ENCODE measurements around the gene TMCO4.

The TMCO4 gene

DNA sequence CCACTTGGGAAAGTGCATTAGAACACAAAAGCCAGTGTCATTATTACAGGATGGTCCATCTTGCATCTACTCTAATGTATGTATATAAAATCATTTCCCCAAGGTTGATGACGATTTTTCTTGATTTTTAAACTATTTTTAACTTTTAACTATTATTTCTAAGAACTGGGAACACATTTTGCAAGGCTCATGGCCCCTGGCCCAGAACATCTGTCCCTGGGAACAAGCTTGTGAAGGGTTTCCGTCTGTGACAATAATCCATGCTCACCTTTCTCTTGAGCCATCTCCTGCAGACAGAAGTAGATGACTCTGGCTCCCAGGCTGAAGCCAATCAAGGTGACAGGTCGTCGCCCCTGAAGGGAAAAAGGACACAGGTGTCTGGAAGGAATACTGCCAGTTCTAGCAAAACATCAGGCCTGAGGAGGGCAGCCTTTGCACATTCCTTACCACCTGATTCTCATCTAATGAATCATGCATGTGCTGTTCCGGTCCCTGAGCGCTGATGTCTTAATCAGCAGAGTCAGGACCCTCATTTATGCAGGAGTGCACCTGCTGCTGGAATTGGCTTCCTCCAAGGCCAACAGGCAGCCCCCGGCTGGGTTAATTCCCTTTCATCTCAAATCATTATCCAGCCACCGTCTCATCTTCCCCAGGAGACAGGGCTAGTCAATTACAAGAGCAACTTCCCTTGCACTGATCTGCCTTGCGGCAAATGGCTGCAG, 62.5 kb downstream of the TMCO4 start:
- TF ChIP-seq, protein P1, sequence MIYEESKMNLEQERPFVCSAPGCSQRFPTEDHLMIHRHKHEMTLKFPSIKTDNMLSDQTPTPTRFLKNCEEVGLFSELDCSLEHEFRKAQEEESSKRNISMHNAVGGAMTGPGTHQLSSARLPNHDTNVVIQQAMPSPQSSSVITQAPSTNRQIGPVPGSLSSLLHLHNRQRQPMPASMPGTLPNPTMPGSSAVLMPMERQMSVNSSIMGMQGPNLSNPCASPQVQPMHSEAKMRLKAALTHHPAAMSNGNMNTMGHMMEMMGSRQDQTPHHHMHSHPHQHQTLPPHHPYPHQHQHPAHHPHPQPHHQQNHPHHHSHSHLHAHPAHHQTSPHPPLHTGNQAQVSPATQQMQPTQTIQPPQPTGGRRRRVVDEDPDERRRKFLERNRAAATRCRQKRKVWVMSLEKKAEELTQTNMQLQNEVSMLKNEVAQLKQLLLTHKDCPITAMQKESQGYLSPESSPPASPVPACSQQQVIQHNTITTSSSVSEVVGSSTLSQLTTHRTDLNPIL (CRISPR knock-in tag; IDR thresholded peaks at IDR 0.05; ENCODE audit: low read depth): no peak
- TF ChIP-seq, protein P2, sequence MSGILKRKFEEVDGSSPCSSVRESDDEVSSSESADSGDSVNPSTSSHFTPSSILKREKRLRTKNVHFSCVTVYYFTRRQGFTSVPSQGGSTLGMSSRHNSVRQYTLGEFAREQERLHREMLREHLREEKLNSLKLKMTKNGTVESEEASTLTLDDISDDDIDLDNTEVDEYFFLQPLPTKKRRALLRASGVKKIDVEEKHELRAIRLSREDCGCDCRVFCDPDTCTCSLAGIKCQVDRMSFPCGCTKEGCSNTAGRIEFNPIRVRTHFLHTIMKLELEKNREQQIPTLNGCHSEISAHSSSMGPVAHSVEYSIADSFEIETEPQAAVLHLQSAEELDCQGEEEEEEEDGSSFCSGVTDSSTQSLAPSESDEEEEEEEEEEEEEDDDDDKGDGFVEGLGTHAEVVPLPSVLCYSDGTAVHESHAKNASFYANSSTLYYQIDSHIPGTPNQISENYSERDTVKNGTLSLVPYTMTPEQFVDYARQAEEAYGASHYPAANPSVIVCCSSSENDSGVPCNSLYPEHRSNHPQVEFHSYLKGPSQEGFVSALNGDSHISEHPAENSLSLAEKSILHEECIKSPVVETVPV (CRISPR knock-in tag; IDR thresholded peaks at IDR 0.05): no peak
- TF ChIP-seq ISL1 (CRISPR knock-in tag; IDR thresholded peaks at IDR 0.05) (no peak), BACH2 (CRISPR knock-in tag; IDR thresholded peaks at IDR 0.05; ENCODE audit: borderline replicate concordance) (no peak), PPARA (CRISPR knock-in tag; IDR thresholded peaks at IDR 0.05; ENCODE audit: borderline replicate concordance) (no peak), CSDC2 (CRISPR knock-in tag; IDR thresholded peaks at IDR 0.05) (no peak), OSR1 (CRISPR knock-in tag; IDR thresholded peaks at IDR 0.05) (no peak), TOX (CRISPR knock-in tag; IDR thresholded peaks at IDR 0.05; ENCODE audit: borderline replicate concordance) (no peak), ZNF70 (CRISPR knock-in tag; IDR thresholded peaks at IDR 0.05) (no peak), ZNF8 (CRISPR knock-in tag; IDR thresholded peaks at IDR 0.05) (no peak), ZFP3 (CRISPR knock-in tag; IDR thresholded peaks at IDR 0.05) (no peak), RARB (CRISPR knock-in tag; IDR thresholded peaks at IDR 0.05) (no peak), TCF4 (CRISPR knock-in tag; IDR thresholded peaks at IDR 0.05; ENCODE audit: borderline replicate concordance) (no peak), ESRRG (CRISPR knock-in tag; IDR thresholded peaks at IDR 0.05) (no peak), GLIS3 (CRISPR knock-in tag; IDR thresholded peaks at IDR 0.05) (no peak), ZC3H10 (CRISPR knock-in tag; IDR thresholded peaks at IDR 0.05) (no peak)
- TF ChIP-seq, protein P3, sequence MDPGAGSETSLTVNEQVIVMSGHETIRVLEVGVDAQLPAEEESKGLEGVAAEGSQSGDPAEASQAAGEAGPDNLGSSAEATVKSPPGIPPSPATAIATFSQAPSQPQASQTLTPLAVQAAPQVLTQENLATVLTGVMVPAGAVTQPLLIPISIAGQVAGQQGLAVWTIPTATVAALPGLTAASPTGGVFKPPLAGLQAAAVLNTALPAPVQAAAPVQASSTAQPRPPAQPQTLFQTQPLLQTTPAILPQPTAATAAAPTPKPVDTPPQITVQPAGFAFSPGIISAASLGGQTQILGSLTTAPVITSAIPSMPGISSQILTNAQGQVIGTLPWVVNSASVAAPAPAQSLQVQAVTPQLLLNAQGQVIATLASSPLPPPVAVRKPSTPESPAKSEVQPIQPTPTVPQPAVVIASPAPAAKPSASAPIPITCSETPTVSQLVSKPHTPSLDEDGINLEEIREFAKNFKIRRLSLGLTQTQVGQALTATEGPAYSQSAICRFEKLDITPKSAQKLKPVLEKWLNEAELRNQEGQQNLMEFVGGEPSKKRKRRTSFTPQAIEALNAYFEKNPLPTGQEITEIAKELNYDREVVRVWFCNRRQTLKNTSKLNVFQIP (CRISPR knock-in tag; IDR thresholded peaks at IDR 0.05; ENCODE audit: borderline replicate concordance, low read depth): no peak
- TF ChIP-seq, protein P4, sequence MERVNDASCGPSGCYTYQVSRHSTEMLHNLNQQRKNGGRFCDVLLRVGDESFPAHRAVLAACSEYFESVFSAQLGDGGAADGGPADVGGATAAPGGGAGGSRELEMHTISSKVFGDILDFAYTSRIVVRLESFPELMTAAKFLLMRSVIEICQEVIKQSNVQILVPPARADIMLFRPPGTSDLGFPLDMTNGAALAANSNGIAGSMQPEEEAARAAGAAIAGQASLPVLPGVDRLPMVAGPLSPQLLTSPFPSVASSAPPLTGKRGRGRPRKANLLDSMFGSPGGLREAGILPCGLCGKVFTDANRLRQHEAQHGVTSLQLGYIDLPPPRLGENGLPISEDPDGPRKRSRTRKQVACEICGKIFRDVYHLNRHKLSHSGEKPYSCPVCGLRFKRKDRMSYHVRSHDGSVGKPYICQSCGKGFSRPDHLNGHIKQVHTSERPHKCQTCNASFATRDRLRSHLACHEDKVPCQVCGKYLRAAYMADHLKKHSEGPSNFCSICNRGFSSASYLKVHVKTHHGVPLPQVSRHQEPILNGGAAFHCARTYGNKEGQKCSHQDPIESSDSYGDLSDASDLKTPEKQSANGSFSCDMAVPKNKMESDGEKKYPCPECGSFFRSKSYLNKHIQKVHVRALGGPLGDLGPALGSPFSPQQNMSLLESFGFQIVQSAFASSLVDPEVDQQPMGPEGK (CRISPR knock-in tag; IDR thresholded peaks at IDR 0.05; ENCODE audit: borderline replicate concordance): no peak
- TF ChIP-seq, protein P5, sequence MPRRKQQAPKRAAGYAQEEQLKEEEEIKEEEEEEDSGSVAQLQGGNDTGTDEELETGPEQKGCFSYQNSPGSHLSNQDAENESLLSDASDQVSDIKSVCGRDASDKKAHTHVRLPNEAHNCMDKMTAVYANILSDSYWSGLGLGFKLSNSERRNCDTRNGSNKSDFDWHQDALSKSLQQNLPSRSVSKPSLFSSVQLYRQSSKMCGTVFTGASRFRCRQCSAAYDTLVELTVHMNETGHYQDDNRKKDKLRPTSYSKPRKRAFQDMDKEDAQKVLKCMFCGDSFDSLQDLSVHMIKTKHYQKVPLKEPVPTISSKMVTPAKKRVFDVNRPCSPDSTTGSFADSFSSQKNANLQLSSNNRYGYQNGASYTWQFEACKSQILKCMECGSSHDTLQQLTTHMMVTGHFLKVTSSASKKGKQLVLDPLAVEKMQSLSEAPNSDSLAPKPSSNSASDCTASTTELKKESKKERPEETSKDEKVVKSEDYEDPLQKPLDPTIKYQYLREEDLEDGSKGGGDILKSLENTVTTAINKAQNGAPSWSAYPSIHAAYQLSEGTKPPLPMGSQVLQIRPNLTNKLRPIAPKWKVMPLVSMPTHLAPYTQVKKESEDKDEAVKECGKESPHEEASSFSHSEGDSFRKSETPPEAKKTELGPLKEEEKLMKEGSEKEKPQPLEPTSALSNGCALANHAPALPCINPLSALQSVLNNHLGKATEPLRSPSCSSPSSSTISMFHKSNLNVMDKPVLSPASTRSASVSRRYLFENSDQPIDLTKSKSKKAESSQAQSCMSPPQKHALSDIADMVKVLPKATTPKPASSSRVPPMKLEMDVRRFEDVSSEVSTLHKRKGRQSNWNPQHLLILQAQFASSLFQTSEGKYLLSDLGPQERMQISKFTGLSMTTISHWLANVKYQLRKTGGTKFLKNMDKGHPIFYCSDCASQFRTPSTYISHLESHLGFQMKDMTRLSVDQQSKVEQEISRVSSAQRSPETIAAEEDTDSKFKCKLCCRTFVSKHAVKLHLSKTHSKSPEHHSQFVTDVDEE (CRISPR knock-in tag; IDR thresholded peaks at IDR 0.05): no peak
- no peak for ATAC-seq

DNA sequence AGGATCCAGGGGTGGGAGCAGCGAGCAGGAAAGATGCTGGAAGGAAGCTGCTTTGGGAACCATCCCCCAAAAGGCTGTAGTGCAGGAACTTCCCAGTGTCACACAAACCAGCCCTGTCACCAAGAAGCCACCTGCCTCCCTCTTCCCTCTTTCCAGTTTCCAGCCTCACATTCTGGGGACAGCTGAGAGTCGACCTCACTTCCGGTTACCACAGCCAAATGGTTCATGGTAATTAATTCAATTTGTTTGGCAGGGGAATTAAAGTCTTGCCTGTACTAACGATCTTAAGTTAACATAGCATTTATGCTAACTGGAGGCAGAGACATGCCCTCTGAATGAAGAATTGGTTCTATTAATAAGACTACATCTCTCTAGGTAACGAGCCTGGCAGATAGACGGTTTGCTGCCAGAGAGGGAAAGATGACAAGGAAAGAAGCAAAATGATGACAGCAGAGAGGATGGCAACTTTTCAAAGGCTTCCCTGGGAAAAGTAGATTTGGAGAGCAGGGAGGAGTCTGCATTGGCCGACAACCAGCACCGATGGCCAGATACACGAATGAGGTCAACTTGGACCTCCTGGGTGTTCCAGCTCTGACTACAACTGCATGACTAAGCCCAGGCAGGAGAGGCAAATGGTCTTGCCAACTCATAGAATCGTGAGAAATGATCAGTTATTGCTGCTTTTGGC, 64.1 kb downstream of the TMCO4 start:
- ATAC-seq: peak; percentile 85
- TF ChIP-seq OSR1 (CRISPR knock-in tag; IDR thresholded peaks at IDR 0.05): no peak
- TF ChIP-seq, protein P2 (CRISPR knock-in tag; IDR thresholded peaks at IDR 0.05): no peak
- TF ChIP-seq, protein P5 (CRISPR knock-in tag; IDR thresholded peaks at IDR 0.05): no peak
- no peak for TF ChIP-seq PPARA (CRISPR knock-in tag; IDR thresholded peaks at IDR 0.05; ENCODE audit: borderline replicate concordance)
- TF ChIP-seq, protein P4 (CRISPR knock-in tag; IDR thresholded peaks at IDR 0.05; ENCODE audit: borderline replicate concordance): no peak
- no peak for TF ChIP-seq SNAI2 (CRISPR knock-in tag; IDR thresholded peaks at IDR 0.05)
- TF ChIP-seq ZNF565 (CRISPR knock-in tag; conservative IDR thresholded peaks at IDR 0.05; ENCODE audit: low read depth): no peak
